ENCODE measurements around the gene GRM7. TPM values are rescaled to one million over a fixed set of nuclear protein-coding genes. Genes with fewer than 3 reads are reported as not detected.

Gene GRM7
- total and polyA plus RNA-seq, 2 donors (not counting 1 experiment from before 2014, with no cell fraction given): not detected

DNA sequence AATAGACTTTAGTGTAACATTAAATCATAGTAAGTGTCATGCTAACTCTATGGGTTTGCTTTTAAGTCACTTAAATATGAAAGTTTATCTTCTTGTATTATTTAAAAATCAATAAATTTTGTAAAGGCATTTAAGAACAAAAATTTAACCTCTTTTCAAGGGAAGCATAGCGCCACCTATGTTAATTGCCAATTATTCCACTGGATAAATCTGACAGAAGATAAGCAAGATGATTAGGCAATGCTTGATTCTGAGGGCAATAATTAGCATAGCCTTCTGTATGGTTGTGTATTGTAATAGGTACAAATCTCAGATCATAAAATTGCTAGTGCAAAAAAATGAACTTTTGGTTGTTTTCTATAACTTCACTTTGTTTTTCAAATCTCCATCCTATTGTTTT is 560.1 kb downstream of the GRM7 start:
- H3K4me3 ChIP-seq (replicated peaks in 1 of 4; ENCODE audit: control extremely low read depth in 1 of 4, insufficient read depth in 1 of 4, low read depth in 3 of 4, low read length in 4 of 4): no peak overlapping the region
- no peaks in the 10 kb centered on the region for H4K20me1 ChIP-seq (ENCODE audit: control insufficient read depth, extremely low read depth, insufficient read depth, low read length)
- H3K9me3 ChIP-seq (ENCODE audit: control insufficient read depth, insufficient read depth, low read depth, low read length): no peaks in the 10 kb centered on the region
- TF ChIP-seq EZH2 (IDR thresholded peaks at IDR 0.05; ENCODE audit: low read length, missing control alignments): no peak
- TF ChIP-seq, protein P1, sequence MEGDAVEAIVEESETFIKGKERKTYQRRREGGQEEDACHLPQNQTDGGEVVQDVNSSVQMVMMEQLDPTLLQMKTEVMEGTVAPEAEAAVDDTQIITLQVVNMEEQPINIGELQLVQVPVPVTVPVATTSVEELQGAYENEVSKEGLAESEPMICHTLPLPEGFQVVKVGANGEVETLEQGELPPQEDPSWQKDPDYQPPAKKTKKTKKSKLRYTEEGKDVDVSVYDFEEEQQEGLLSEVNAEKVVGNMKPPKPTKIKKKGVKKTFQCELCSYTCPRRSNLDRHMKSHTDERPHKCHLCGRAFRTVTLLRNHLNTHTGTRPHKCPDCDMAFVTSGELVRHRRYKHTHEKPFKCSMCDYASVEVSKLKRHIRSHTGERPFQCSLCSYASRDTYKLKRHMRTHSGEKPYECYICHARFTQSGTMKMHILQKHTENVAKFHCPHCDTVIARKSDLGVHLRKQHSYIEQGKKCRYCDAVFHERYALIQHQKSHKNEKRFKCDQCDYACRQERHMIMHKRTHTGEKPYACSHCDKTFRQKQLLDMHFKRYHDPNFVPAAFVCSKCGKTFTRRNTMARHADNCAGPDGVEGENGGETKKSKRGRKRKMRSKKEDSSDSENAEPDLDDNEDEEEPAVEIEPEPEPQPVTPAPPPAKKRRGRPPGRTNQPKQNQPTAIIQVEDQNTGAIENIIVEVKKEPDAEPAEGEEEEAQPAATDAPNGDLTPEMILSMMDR (conservative IDR thresholded peaks at IDR 0.05 in 1 of 2, IDR thresholded peaks at IDR 0.05 in 1 of 2; ENCODE audit: low read depth in 1 of 2, low read length in 2 of 2): no peak
- no peaks in the 10 kb centered on the region for H3K27me3 ChIP-seq (ENCODE audit: control insufficient read depth, insufficient read depth, low read length)
- H3K79me2 ChIP-seq (ENCODE audit: control insufficient read depth, insufficient read depth, low read length): no peaks in the 10 kb centered on the region
- H3K27ac ChIP-seq (ENCODE audit: insufficient read depth, low read length): no peak overlapping the region
- H3K4me1 ChIP-seq (ENCODE audit: control insufficient read depth, extremely low read depth, insufficient read depth, low read length): no peaks in the 10 kb centered on the region
- no peaks in the 10 kb centered on the region for H3K36me3 ChIP-seq (ENCODE audit: control insufficient read depth, insufficient read depth, low read length)
- H2AFZ ChIP-seq (ENCODE audit: low read length): no peak overlapping the region
- DNase-seq (ENCODE audit: low read depth in 2 of 2): peak in 1 of 2 donors; percentile 10
- H3K4me2 ChIP-seq (ENCODE audit: extremely low read depth, insufficient read depth, low read length): no peak overlapping the region
- no peak overlapping the region for H3K9ac ChIP-seq (ENCODE audit: insufficient read depth, low read length)

DNA sequence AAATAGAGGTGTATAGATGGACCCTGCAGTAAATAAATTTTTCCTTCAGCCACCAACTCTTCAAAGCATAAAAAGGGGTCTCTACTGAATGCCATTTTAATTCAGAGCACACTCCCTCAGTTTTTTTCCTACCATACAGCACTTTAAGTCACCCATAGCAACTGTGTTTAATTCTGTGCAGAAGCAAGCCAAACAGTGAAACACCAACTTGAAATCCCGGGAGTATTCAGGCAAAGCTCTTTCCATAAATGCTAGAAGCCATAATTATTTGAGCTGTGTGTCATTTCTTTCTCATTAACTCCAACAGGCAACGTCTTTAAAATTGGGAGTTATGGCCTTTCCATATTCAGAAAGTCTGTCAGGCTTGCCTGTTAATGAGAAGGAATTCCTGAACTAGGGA is 562.1 kb downstream of the GRM7 start:
- Histone ChIP-seq H3K4me1 (ENCODE audit: control insufficient read depth, extremely low read depth, insufficient read depth, low read length) (no peaks in the 10 kb centered on the region), H3K36me3 (ENCODE audit: control insufficient read depth, insufficient read depth, low read length) (no peaks in the 10 kb centered on the region), H3K4me3 (replicated peaks in 1 of 4; ENCODE audit: control extremely low read depth in 1 of 4, insufficient read depth in 1 of 4, low read depth in 3 of 4, low read length in 4 of 4) (no peak overlapping the region), H3K79me2 (ENCODE audit: control insufficient read depth, insufficient read depth, low read length) (no peaks in the 10 kb centered on the region), H3K27ac (ENCODE audit: insufficient read depth, low read length) (no peak overlapping the region), H3K9me3 (ENCODE audit: control insufficient read depth, insufficient read depth, low read depth, low read length) (no peaks in the 10 kb centered on the region), H2AFZ (ENCODE audit: low read length) (no peak overlapping the region), H3K9ac (ENCODE audit: insufficient read depth, low read length) (no peak overlapping the region), H4K20me1 (ENCODE audit: control insufficient read depth, extremely low read depth, insufficient read depth, low read length) (no peaks in the 10 kb centered on the region), H3K27me3 (ENCODE audit: control insufficient read depth, insufficient read depth, low read length) (no peaks in the 10 kb centered on the region), H3K4me2 (ENCODE audit: extremely low read depth, insufficient read depth, low read length) (no peak overlapping the region)
- DNase-seq (ENCODE audit: low read depth in 2 of 2): no peak
- TF ChIP-seq EZH2 (IDR thresholded peaks at IDR 0.05; ENCODE audit: low read length, missing control alignments): no peak
- TF ChIP-seq, protein P1 (conservative IDR thresholded peaks at IDR 0.05 in 1 of 2, IDR thresholded peaks at IDR 0.05 in 1 of 2; ENCODE audit: low read depth in 1 of 2, low read length in 2 of 2): no peak

DNA sequence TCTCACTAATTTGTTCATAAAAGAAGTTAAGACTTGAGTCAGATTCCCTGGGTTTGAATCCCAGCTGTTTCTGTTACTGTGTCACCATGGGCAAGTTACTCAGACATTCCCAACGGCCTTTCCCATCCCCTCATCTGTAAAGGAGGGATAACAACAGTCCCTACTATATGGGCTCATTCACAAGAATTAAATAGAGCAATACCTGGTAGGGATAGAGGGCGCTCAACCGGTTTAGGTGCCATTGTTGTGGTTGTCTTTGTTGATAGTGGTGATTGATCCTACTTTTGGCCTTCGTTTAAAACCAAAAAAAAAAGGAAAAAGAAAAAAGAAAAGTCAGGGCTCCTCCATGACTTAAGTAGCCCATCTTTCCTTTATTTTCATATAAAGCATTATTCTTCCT is 563.1 kb downstream of the GRM7 start:
- H3K9me3 ChIP-seq (ENCODE audit: control insufficient read depth, insufficient read depth, low read depth, low read length): no peaks in the 10 kb centered on the region
- H3K36me3 ChIP-seq (ENCODE audit: control insufficient read depth, insufficient read depth, low read length): no peaks in the 10 kb centered on the region
- no peaks in the 10 kb centered on the region for H4K20me1 ChIP-seq (ENCODE audit: control insufficient read depth, extremely low read depth, insufficient read depth, low read length)
- H3K79me2 ChIP-seq (ENCODE audit: control insufficient read depth, insufficient read depth, low read length): no peaks in the 10 kb centered on the region
- no peaks in the 10 kb centered on the region for H3K27me3 ChIP-seq (ENCODE audit: control insufficient read depth, insufficient read depth, low read length)
- H3K4me1 ChIP-seq (ENCODE audit: control insufficient read depth, extremely low read depth, insufficient read depth, low read length): no peaks in the 10 kb centered on the region
- no peak overlapping the region for H3K9ac ChIP-seq (ENCODE audit: insufficient read depth, low read length)
- no peak overlapping the region for H3K4me2 ChIP-seq (ENCODE audit: extremely low read depth, insufficient read depth, low read length)
- no peak overlapping the region for H2AFZ ChIP-seq (ENCODE audit: low read length)
- H3K4me3 ChIP-seq (replicated peaks in 1 of 4; ENCODE audit: control extremely low read depth in 1 of 4, insufficient read depth in 1 of 4, low read depth in 3 of 4, low read length in 4 of 4): no peak overlapping the region
- no peak for DNase-seq (ENCODE audit: low read depth in 2 of 2)
- TF ChIP-seq EZH2 (IDR thresholded peaks at IDR 0.05; ENCODE audit: low read length, missing control alignments): no peak
- TF ChIP-seq, protein P1 (conservative IDR thresholded peaks at IDR 0.05 in 1 of 2, IDR thresholded peaks at IDR 0.05 in 1 of 2; ENCODE audit: low read depth in 1 of 2, low read length in 2 of 2): no peak
- H3K27ac ChIP-seq (ENCODE audit: insufficient read depth, low read length): no peak overlapping the region
